ENCODE results near the gene PDE11A. TPM values are rescaled to one million over a fixed set of nuclear protein-coding genes. Genes with fewer than 3 reads are reported as not detected.
A peak's percentile ranks its signal among the peaks of the same experiment; 100 is the strongest.

PDE11A gene
- total and polyA plus RNA-seq, 9 donors, result 0.15 to 2.0 (median 0.42) TPM; not detected in 1

GRCh38 chr2:177629357-177630024 lies 443.1 kb downstream of the PDE11A start:
- DNase-seq, result no peak
- Histone ChIP-seq H3K27ac (no peak overlapping the region), H3K27me3 (no peaks in the 10 kb centered on the region), H3K4me3 (no peak overlapping the region), H3K4me1 (ENCODE audit: insufficient read depth) (no peaks in the 10 kb centered on the region), H3K36me3 (no peaks in the 10 kb centered on the region), H3K9me3 (no peaks in the 10 kb centered on the region)
- TF ChIP-seq EP300 (IDR thresholded peaks at IDR 0.05) (no peak), CTCF (IDR thresholded peaks at IDR 0.05) (no peak), POLR2A (IDR thresholded peaks at IDR 0.05) (no peak)
- WGBS, 3 donors, result 13 to 53% (median 31%) methylated on average over 4 of the region's 4 CpGs
- intact Hi-C loops (cut with DNase I), result no loop called here

- intact Hi-C loops (cut with DNase I), result no loop called here
- Histone ChIP-seq H3K4me1 (ENCODE audit: insufficient read depth) (no peaks in the 10 kb centered on the region), H3K4me3 (no peak overlapping the region), H3K27ac (no peak overlapping the region), H3K9me3 (no peaks in the 10 kb centered on the region), H3K36me3 (no peaks in the 10 kb centered on the region), H3K27me3 (no peaks in the 10 kb centered on the region)
- 71 to 78% (median 73%) methylated on average over 5 of the region's 5 CpGs for WGBS, 3 donors
- TF ChIP-seq CTCF (IDR thresholded peaks at IDR 0.05) (no peak), EP300 (IDR thresholded peaks at IDR 0.05) (no peak), POLR2A (IDR thresholded peaks at IDR 0.05) (no peak)
- DNase-seq, result no peak
These were observed 443.7 kb downstream of the PDE11A start for GRCh38 chr2:177628831-177629230.

- Histone ChIP-seq H3K27me3 (no peaks in the 10 kb centered on the region), H3K4me3 (no peak overlapping the region), H3K36me3 (no peaks in the 10 kb centered on the region), H3K27ac (no peak overlapping the region), H3K9me3 (no peaks in the 10 kb centered on the region), H3K4me1 (ENCODE audit: insufficient read depth) (no peaks in the 10 kb centered on the region)
- TF ChIP-seq CTCF (IDR thresholded peaks at IDR 0.05), result no peak
- TF ChIP-seq POLR2A (IDR thresholded peaks at IDR 0.05), result no peak
- TF ChIP-seq EP300 (IDR thresholded peaks at IDR 0.05), result no peak
- WGBS, 3 donors, result 61 to 66% (median 65%) methylated on average over 10 of the region's 10 CpGs
- intact Hi-C loops (cut with DNase I), result no loop called here
- no peak for DNase-seq
These were observed 446.6 kb downstream of the PDE11A start for GRCh38 chr2:177625744-177626650.

GRCh38 chr2:177622521-177622920 lies 450.1 kb downstream of the PDE11A start:
- Histone ChIP-seq H3K36me3 (no peaks in the 10 kb centered on the region), H3K27me3 (no peaks in the 10 kb centered on the region), H3K4me3 (no peak overlapping the region), H3K27ac (no peak overlapping the region), H3K4me1 (ENCODE audit: insufficient read depth) (peaks cover 5% of the 10 kb centered on the region), H3K9me3 (no peaks in the 10 kb centered on the region)
- 90 to 95% (median 94%) methylated on average over 4 of the region's 4 CpGs for WGBS, 3 donors
- TF ChIP-seq CTCF (IDR thresholded peaks at IDR 0.05), result no peak
- TF ChIP-seq EP300 (IDR thresholded peaks at IDR 0.05), result no peak
- no peak for TF ChIP-seq POLR2A (IDR thresholded peaks at IDR 0.05)
- intact Hi-C loops (cut with DNase I), result no loop called here
- peak in 1 of 5 donors; percentile 37 for DNase-seq
